Panc1 (cell line): ENCODE measurements around the gene IFI30. TPM values are rescaled to one million over a fixed set of nuclear protein-coding genes. Genes with fewer than 3 reads are reported as not detected.

Experiments
- ATAC-seq: fragments of 200-7000 bp; cut with Tn5 transposase; 2 replicates; pipeline ENCODE4 v1.9.1; 2020; ENCODE audit warnings: mild to moderate bottlenecking, moderate library complexity
- BruUV-seq: library from RNA; stranded (reverse); fragments of 400-500 nt; replicated peaks from 2 replicates; lab custom pipeline; 2021; lab: Mats Ljungman, UMichigan
- CTCF ChIA-PET: fragments of 300-600 bp; sonication (Branson Sonifier 250); formaldehyde crosslinking; loops from one replicate; lab custom pipeline; 2022; ENCODE audit warnings: antibody characterized with exemption; lab: Charles Lee
- POLR2A ChIA-PET: fragments of 300-600 bp; sonication (Branson Sonifier 250); formaldehyde crosslinking; loops from one replicate; lab custom pipeline; 2022; ENCODE audit warnings: antibody characterized with exemption; lab: Charles Lee
- DNase-seq: peaks from one replicate; pipeline ENCODE4 v3.0.0-alpha.2; 2010; ENCODE audit warnings: low read depth, low spot score
- H3K27ac ChIP-seq: 2 replicates; pipeline ENCODE4 v1.5.1; 2011; ENCODE audit warnings: mild to moderate bottlenecking, low read length, inconsistent platforms
- H3K27me3 ChIP-seq: fragments of 200-500 bp; sonication (Bioruptor generic); 2 replicates; pipeline ENCODE4 v1.6.0; 2014; ENCODE audit warnings: low read length, inconsistent platforms; ENCODE audit not compliant: control insufficient read depth, insufficient read depth
- H3K36me3 ChIP-seq: fragments of 200-500 bp; sonication (Bioruptor generic); 2 replicates; pipeline ENCODE4 v1.5.1; 2014; ENCODE audit warnings: inconsistent platforms, mild to moderate bottlenecking, low read length, moderate library complexity; ENCODE audit not compliant: control insufficient read depth, insufficient read depth
- H3K4me1 ChIP-seq: 2 replicates; pipeline ENCODE4 v1.5.1; 2011; ENCODE audit warnings: inconsistent platforms, mild to moderate bottlenecking, low read length, moderate library complexity; ENCODE audit not compliant: control insufficient read depth, insufficient read depth
- H3K4me3 ChIP-seq, 2 experiments: 2 replicates each; pipeline ENCODE4 v1.5.1; 2011 to 2012; ENCODE audit warnings: low read depth in 2 of 2, low read length in 2 of 2, mild to moderate bottlenecking in 2 of 2, inconsistent platforms in 1 of 2, moderate library complexity in 1 of 2
- H3K9me3 ChIP-seq: fragments of 200-500 bp; sonication (Bioruptor generic); 2 replicates; pipeline ENCODE4 v1.5.1; 2014; ENCODE audit warnings: low read depth, mild to moderate bottlenecking, inconsistent platforms, low read length, moderate library complexity; ENCODE audit not compliant: control insufficient read depth, insufficient read depth
- CTCF ChIP-seq: fragments of 450-650 bp; IDR thresholded peaks from 2 replicates; pipeline ENCODE4 v1.5.1; 2017; ENCODE audit warnings: mild to moderate bottlenecking
- POLR2AphosphoS5 ChIP-seq: IDR thresholded peaks from 2 replicates; pipeline ENCODE4 v1.6.1; 2012; ENCODE audit warnings: mild to moderate bottlenecking, low read depth, low read length, moderate library complexity
- REST ChIP-seq, 2 experiments: IDR thresholded peaks; 2 replicates each; pipeline ENCODE4 v1.6.1; 2011 to 2012; ENCODE audit warnings: low read depth in 2 of 2, control low read depth in 1 of 2, low read length in 1 of 2, mild to moderate bottlenecking in 1 of 2, moderate library complexity in 1 of 2; ENCODE audit not compliant: insufficient read depth in 1 of 2
- SIN3A ChIP-seq: IDR thresholded peaks from 2 replicates; pipeline ENCODE4 v1.6.1; 2012; ENCODE audit warnings: low read depth, mild to moderate bottlenecking, low read length, moderate library complexity, borderline replicate concordance; ENCODE audit not compliant: insufficient read depth
- TCF7L2 ChIP-seq: IDR thresholded peaks from 2 replicates; pipeline ENCODE4 v1.6.1; 2011; ENCODE audit warnings: mild to moderate bottlenecking, low read depth, low read length, inconsistent platforms
- in situ Hi-C: cut with HindIII; loops from 2 replicates; pipeline ENCODE4 v1.10.0; 2016; ENCODE audit warnings: low sequenced_read_pairs, low pct_unique_long_range_greater_than_20kb
- intact Hi-C: fragments of 100-400 bp; cut with micrococcal nuclease; formaldehyde crosslinking; loops from one replicate; pipeline ENCODE4 v1.10.0; 2022; ENCODE audit not compliant: unreplicated experiment
- total RNA-seq: library from RNA; stranded (reverse); gene quantifications from one replicate; pipeline ENCODE4 v1.2.1, GENCODE V29; 2021; ENCODE audit not compliant: unreplicated experiment

IFI30 gene
- total RNA-seq, 1 experiment from 2014 or later = 39.7 TPM

- intact Hi-C loops (no loop called here), in situ Hi-C loops (no loop called here)
- Histone ChIP-seq H3K9me3 (no peaks in the 10 kb centered on the region), H3K27ac (peak overlapping the region; percentile 48; the same call in 1 of the 2 replicates), H3K4me3 (no peak overlapping the region), H3K4me1 (peaks cover 22% of the 10 kb centered on the region), H3K36me3 (peaks cover 2% of the 10 kb centered on the region; the same call in 1 of the 2 replicates), H3K27me3 (no peaks in the 10 kb centered on the region)
- no peak for TF ChIP-seq SIN3A
- no peak for TF ChIP-seq POLR2AphosphoS5
- TF ChIP-seq TCF7L2 = no peak
- TF ChIP-seq CTCF = no peak
- TF ChIP-seq REST (IDR thresholded peaks at IDR 0.05; ENCODE audit: insufficient read depth in 1 of 2, low read depth in 2 of 2, low read length in 1 of 2) = no peak
- ChIA-PET POLR2A (no interaction called here), CTCF (interaction anchor here (0.5 kb wide), 1 partner anchor 50 kb away, joined by 3 read pairs; no protein-coding TSS in a partner anchor)
- TSS peak; percentile 63 for BruUV-seq
- ATAC-seq (0 out of 2 replicates have a peak, but pooled peaks have one; percentile 8), DNase-seq (no peak)
These were observed 16.7 kb upstream of the IFI30 start for GRCh38 chr19:18156841-18157464.

- Histone ChIP-seq H3K27ac (peak overlapping the region; percentile 39; the same call in 1 of the 2 replicates), H3K36me3 (peaks cover 2% of the 10 kb centered on the region), H3K4me3 (no peak overlapping the region), H3K4me1 (peaks cover 22% of the 10 kb centered on the region), H3K9me3 (no peaks in the 10 kb centered on the region), H3K27me3 (no peaks in the 10 kb centered on the region)
- POLR2A ChIA-PET = no interaction called here
- TF ChIP-seq REST (IDR thresholded peaks at IDR 0.05; ENCODE audit: insufficient read depth in 1 of 2, low read depth in 2 of 2, low read length in 1 of 2) (no peak), TCF7L2 (no peak), SIN3A (no peak), CTCF (no peak), POLR2AphosphoS5 (no peak)
- in situ Hi-C loops (no loop called here), intact Hi-C loops (no loop called here)
- DNase-seq (no peak), ATAC-seq (no peak)
- BruUV-seq = no TSS peak
- CTCF ChIA-PET = interaction anchor here (0.5 to 1.0 kb wide), 2 partner anchors 44 to 50 kb away, joined by 3 to 5 read pairs; no protein-coding TSS in a partner anchor
These were observed 16.0 kb upstream of the IFI30 start for GRCh38 chr19:18157465-18158063.
